ENCODE measurements around the gene SNORC. TPM values are rescaled to one million over a fixed set of nuclear protein-coding genes. Genes with fewer than 3 reads are reported as not detected.

Gene SNORC
- total and polyA plus RNA-seq, 7 donors: under 0.01 to 13.2 (median 1.9) TPM

DNA sequence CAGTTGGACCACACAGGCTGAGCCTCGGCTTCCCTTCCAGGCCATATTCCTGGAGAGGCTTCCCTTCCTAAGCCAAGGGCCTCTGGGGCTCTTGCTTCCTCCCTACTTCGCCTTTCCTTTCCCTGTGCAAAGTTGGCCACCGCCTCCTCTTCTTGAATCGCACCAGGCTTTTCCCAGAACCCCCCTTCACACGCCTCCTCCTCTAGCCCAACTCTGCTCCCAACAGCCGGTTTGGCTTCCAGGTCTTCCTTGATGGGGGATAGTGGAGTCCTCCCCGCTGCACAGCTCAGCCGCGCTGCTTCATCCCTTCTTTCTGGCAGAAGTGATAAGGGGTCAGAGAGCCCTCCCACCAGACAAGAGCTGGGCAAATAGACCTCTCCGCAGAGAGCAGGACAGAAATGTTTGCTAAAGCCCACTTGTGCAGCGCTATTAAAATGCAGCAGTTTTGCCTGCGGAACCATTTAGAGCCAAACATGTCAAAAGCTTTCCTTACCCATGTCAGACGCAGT lies 56.4 kb downstream of the SNORC start:
- DNase-seq: no peak
- Histone ChIP-seq H3K4me1 (peaks cover 0 to 21% (median 15%) of the 10 kb centered on the region in 4 donors), H3K36me3 (no peaks in the 10 kb centered on the region), H3K4me3 (peak overlapping the region in 3 of 4 donors; percentile 25 to 46 (median 45)), H3K27me3 (peaks cover 32 to 56% (median 35%) of the 10 kb centered on the region in 3 donors), H3K9me3 (no peaks in the 10 kb centered on the region), H3K27ac (no peak overlapping the region)
- intact Hi-C loops (cut with DNase I): no loop called here
- TF ChIP-seq, protein P1, sequence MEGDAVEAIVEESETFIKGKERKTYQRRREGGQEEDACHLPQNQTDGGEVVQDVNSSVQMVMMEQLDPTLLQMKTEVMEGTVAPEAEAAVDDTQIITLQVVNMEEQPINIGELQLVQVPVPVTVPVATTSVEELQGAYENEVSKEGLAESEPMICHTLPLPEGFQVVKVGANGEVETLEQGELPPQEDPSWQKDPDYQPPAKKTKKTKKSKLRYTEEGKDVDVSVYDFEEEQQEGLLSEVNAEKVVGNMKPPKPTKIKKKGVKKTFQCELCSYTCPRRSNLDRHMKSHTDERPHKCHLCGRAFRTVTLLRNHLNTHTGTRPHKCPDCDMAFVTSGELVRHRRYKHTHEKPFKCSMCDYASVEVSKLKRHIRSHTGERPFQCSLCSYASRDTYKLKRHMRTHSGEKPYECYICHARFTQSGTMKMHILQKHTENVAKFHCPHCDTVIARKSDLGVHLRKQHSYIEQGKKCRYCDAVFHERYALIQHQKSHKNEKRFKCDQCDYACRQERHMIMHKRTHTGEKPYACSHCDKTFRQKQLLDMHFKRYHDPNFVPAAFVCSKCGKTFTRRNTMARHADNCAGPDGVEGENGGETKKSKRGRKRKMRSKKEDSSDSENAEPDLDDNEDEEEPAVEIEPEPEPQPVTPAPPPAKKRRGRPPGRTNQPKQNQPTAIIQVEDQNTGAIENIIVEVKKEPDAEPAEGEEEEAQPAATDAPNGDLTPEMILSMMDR (IDR thresholded peaks at IDR 0.05): no peak
- no peak for TF ChIP-seq EP300 (IDR thresholded peaks at IDR 0.05)
- TF ChIP-seq POLR2AphosphoS5 (IDR thresholded peaks at IDR 0.05): no peak
- TF ChIP-seq POLR2A (IDR thresholded peaks at IDR 0.05): no peak
- 38 to 79% methylated on average over 13 of the region's 13 CpGs for WGBS, 2 donors

DNA sequence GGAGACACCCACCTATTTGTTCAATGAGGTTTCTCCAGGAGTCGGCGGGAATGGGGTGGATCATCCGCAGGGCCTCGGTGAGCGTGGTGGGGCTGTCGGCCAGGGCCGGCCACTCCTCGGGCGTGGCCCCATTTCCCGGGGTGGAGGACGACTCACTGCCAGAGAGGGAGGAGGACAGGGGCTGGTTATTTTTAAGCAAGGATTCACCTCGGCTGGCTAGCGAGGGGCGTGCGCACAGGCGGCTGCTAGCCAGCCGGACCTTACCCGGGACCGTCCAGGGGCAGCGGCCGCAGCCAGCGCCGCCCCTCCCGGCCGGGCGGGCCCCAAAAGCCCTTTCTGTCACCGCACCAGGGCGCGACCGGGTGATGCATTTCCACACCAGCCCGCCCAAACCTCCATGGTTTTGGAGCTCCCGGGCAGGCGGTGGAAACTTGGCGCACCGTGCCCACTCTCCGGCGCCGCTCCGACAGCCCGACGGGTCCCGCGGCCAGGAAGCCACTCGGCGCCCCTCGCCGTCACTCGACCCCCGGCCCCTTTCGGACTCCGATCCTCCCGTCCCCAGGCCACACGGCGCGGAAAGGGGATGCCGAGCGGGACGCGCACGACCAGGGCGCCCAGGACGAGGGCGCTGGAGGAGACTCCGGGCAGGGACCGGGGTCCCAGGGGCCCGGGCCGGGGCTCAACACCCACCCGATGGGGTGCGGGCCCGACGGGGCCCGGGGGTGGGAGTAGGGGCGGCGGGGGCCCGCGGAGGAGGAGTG lies 57.1 kb downstream of the SNORC start:
- H3K9me3 ChIP-seq: no peaks in the 10 kb centered on the region
- H3K27ac ChIP-seq: no peak overlapping the region
- no peaks in the 10 kb centered on the region for H3K36me3 ChIP-seq
- peaks cover 0 to 21% (median 15%) of the 10 kb centered on the region in 4 donors for H3K4me1 ChIP-seq
- whole genome bisulfite sequencing, 2 donors: 2 to 3% methylated on average over 76 of the region's 76 CpGs
- TF ChIP-seq POLR2A (IDR thresholded peaks at IDR 0.05): no peak
- TF ChIP-seq, protein P1 (IDR thresholded peaks at IDR 0.05): no peak
- no peak for TF ChIP-seq EP300 (IDR thresholded peaks at IDR 0.05)
- no peak for TF ChIP-seq POLR2AphosphoS5 (IDR thresholded peaks at IDR 0.05)
- peaks cover 32 to 56% (median 35%) of the 10 kb centered on the region in 3 donors for H3K27me3 ChIP-seq
- peak overlapping the region in 3 of 4 donors; percentile 25 to 46 (median 45) for H3K4me3 ChIP-seq
- DNase-seq: no peak
- intact Hi-C loops (cut with DNase I): no loop called here

DNA sequence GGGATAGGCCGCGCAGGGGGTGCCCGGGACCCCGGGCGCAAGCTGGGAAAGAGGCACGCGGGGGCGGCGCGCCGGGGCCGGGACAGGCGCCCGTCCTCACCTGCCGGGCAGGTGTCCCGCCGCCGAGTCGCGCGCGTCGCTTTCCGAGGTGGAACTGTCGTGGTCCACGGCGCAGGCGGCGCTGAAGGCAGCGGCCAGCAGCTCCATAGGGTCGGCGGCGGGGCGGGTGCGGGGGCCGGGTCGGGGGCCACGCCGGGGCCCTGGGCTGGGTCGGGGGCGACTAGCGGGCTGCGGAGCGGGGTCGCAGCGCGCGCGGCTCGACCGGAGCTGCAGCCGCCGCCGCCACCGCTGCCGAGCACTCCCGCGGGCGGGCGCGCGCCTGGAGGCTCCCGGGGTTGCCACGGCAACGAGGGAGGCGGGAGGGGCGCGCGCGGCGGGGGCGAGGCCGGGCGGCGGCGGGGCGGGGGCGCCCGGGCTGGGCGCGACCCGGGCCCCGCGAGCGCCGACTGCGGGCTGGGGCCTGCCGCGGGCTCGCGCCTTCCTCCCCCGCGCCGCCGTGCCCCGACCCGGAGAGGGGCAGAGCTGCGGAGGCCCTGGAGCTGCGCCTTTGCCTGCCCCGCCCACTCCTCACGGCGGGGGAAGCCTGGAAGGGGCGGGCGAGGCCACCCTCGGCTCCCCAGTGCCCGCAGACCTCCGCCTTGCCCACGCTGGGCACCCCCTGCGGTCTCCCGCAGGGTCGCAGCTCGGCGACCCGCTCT lies 57.9 kb downstream of the SNORC start:
- Histone ChIP-seq H3K9me3 (no peaks in the 10 kb centered on the region), H3K27ac (no peak overlapping the region), H3K4me3 (peak overlapping the region in 3 of 4 donors; percentile 25 to 46 (median 45)), H3K36me3 (no peaks in the 10 kb centered on the region), H3K27me3 (peaks cover 32 to 56% (median 35%) of the 10 kb centered on the region in 3 donors), H3K4me1 (peaks cover 0 to 21% (median 15%) of the 10 kb centered on the region in 4 donors)
- WGBS, 2 donors: 2 to 6% methylated on average over 114 of the region's 114 CpGs
- intact Hi-C loops (cut with DNase I): no loop called here
- DNase-seq: no peak
- TF ChIP-seq POLR2A (IDR thresholded peaks at IDR 0.05): no peak
- no peak for TF ChIP-seq EP300 (IDR thresholded peaks at IDR 0.05)
- TF ChIP-seq, protein P1 (IDR thresholded peaks at IDR 0.05): no peak
- TF ChIP-seq POLR2AphosphoS5 (IDR thresholded peaks at IDR 0.05): no peak

Small RNA genes within 50 kb of the gene (small RNA-seq; reads per million reads assigned to genes)
- gene RF00019: 0 reads per million in 3 donors

Other genes starting within 250 kb of the SNORC start
- 1 to 10 TPM; 3.5 to 8.7 (median 6.3) TPM for gene EFHD1, start 236.7 kb upstream of the SNORC start, total RNA-seq
- 1 to 10 TPM in 2 of 3 donors, under 1 TPM in 1; 0.92 to 4.2 (median 3.3) TPM for gene EFHD1, start 236.7 kb upstream of the SNORC start, polyA plus RNA-seq
- gene GIGYF2, start 172.9 kb upstream of the SNORC start, total RNA-seq: 10 to 100 TPM; 62.9 to 90.0 (median 74.9) TPM
- 10 to 100 TPM; 10.2 to 24.6 (median 16.6) TPM for gene GIGYF2, start 172.9 kb upstream of the SNORC start, polyA plus RNA-seq
- not detected for gene KCNJ13, start 93.7 kb upstream of the SNORC start, total RNA-seq
- gene KCNJ13, start 93.7 kb upstream of the SNORC start, polyA plus RNA-seq: under 1 TPM in 2 of 3 donors, not detected in 1; 0.03 to 0.92 TPM
- gene NGEF, start 143.0 kb downstream of the SNORC start, total RNA-seq: under 1 TPM in 2 of 4 donors, not detected in 2; 0.28 to 0.36 TPM
- gene NGEF, start 143.0 kb downstream of the SNORC start, polyA plus RNA-seq: 10 to 100 TPM; 10.8 to 13.9 (median 13.6) TPM
- not detected for gene NEU2, start 162.4 kb downstream of the SNORC start, total RNA-seq
- gene NEU2, start 162.4 kb downstream of the SNORC start, polyA plus RNA-seq: not detected
- gene INPP5D, start 190.1 kb downstream of the SNORC start, total RNA-seq: 10 to 100 TPM in 1 of 4 donors, 1 to 10 TPM in 3; 6.4 to 20.8 (median 9.4) TPM
- 10 to 100 TPM in 1 of 3 donors, 1 to 10 TPM in 2; 4.2 to 44.8 (median 4.4) TPM for gene INPP5D, start 190.1 kb downstream of the SNORC start, polyA plus RNA-seq